OCI-LY3 (cell line): Measurements from ENCODE around the gene KRT6B.

Experiments used
- H2AFZ ChIP-seq: fragments of 200-600, 300-600 bp; shearing (Covaris generic); 2 replicates; pipeline ENCODE4 v1.6.0; 2014; ENCODE audit warnings: antibody characterized with exemption, low read depth, low read length
- H3K27ac ChIP-seq: fragments of 200-600, 300-600 bp; sonication (generic); 2 replicates; pipeline ENCODE4 v1.5.1; 2014; ENCODE audit warnings: mild to moderate bottlenecking, low read length, moderate library complexity, mixed read lengths
- H3K27me3 ChIP-seq: fragments of 200-600, 300-600 bp; sonication (generic); 2 replicates; pipeline ENCODE4 v1.6.1; 2014; ENCODE audit warnings: low read depth, low read length, mixed read lengths
- H3K36me3 ChIP-seq: fragments of 200-600, 300-600 bp; sonication (generic); replicated peaks from 2 replicates; pipeline ENCODE3; 2014; ENCODE audit warnings: low read depth, low read length, mixed read lengths
- H3K4me1 ChIP-seq: fragments of 300-600, 200-600 bp; sonication (generic); 2 replicates; pipeline ENCODE4 v1.6.1; 2014; ENCODE audit warnings: low read length, mixed read lengths
- H3K4me2 ChIP-seq: fragments of 200-600, 300-600 bp; sonication (generic); 2 replicates; pipeline ENCODE4 v1.6.1; 2014; ENCODE audit warnings: low read length, mixed read lengths
- H3K4me3 ChIP-seq: fragments of 300-600, 200-600 bp; sonication (generic); 2 replicates; pipeline ENCODE4 v1.5.1; 2014; ENCODE audit warnings: antibody characterized with exemption, mild to moderate bottlenecking, low read length, moderate library complexity
- H3K79me2 ChIP-seq: fragments of 300-600, 200-600 bp; shearing (Covaris generic); 2 replicates; pipeline ENCODE4 v1.6.1; 2014; ENCODE audit warnings: mild to moderate bottlenecking, low read length, mixed read lengths
- H3K9ac ChIP-seq: fragments of 300-600, 200-600 bp; shearing (Covaris generic); 2 replicates; pipeline ENCODE4 v1.6.0; 2014; ENCODE audit warnings: mild to moderate bottlenecking, low read length, moderate library complexity
- H3K9me3 ChIP-seq: fragments of 200-600, 300-600 bp; shearing (Covaris generic); 2 replicates; pipeline ENCODE4 v1.6.1; 2014; ENCODE audit warnings: low read length, mixed read lengths; ENCODE audit not compliant: insufficient read depth
- H4K20me1 ChIP-seq: fragments of 200-600, 300-600 bp; sonication (generic); 2 replicates; pipeline ENCODE4 v1.6.1; 2016; ENCODE audit warnings: low read length, mixed read lengths; ENCODE audit not compliant: insufficient read depth
- EZH2phosphoT487 ChIP-seq: fragments of 200-600 bp; shearing (Covaris generic); IDR thresholded peaks from 2 replicates; pipeline ENCODE4 v1.6.1; 2018; ENCODE audit warnings: antibody characterized with exemption, mixed run types, low read depth
- TF ChIP-seq, protein P1 (sequence below): fragments of 200-600, 300-600 bp; sonication (generic); IDR thresholded peaks from 2 replicates; pipeline ENCODE4 v1.5.1; 2014; ENCODE audit warnings: antibody characterized with exemption, low read length, low read depth

Gene KRT6B

DNA sequence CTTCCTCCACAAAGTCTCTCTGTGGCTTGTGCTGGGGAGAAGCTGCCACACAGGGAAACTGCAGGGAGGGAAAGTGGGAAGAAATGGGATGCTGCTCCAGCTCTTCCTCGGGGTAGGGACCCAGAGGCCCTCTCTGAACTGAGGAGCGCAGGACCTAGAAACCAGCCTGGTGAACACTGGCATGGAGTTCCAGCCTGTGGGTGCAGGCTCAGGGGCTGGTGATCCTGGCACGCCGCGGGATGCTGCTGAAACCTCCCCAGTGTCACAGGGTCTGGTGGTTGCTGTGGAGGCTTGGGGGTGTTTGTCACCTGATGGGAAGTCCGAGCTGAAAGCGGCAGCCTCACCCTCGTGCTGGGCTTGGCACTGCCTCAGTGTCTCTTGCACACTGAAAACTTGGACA, 12.5 kb downstream of the KRT6B start:
- no peaks in the 10 kb centered on the region for H4K20me1 ChIP-seq
- no peak overlapping the region for H3K4me3 ChIP-seq
- no peaks in the 10 kb centered on the region for H3K9me3 ChIP-seq
- H3K27me3 ChIP-seq, result peaks cover 46% of the 10 kb centered on the region
- peaks cover 9% of the 10 kb centered on the region for H3K4me1 ChIP-seq
- no peaks in the 10 kb centered on the region for H3K36me3 ChIP-seq
- no peak overlapping the region for H2AFZ ChIP-seq
- no peak overlapping the region for H3K27ac ChIP-seq
- H3K79me2 ChIP-seq, result no peaks in the 10 kb centered on the region
- TF ChIP-seq, protein P1, sequence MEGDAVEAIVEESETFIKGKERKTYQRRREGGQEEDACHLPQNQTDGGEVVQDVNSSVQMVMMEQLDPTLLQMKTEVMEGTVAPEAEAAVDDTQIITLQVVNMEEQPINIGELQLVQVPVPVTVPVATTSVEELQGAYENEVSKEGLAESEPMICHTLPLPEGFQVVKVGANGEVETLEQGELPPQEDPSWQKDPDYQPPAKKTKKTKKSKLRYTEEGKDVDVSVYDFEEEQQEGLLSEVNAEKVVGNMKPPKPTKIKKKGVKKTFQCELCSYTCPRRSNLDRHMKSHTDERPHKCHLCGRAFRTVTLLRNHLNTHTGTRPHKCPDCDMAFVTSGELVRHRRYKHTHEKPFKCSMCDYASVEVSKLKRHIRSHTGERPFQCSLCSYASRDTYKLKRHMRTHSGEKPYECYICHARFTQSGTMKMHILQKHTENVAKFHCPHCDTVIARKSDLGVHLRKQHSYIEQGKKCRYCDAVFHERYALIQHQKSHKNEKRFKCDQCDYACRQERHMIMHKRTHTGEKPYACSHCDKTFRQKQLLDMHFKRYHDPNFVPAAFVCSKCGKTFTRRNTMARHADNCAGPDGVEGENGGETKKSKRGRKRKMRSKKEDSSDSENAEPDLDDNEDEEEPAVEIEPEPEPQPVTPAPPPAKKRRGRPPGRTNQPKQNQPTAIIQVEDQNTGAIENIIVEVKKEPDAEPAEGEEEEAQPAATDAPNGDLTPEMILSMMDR, result no peak
- TF ChIP-seq EZH2phosphoT487, result no peak
- no peak overlapping the region for H3K9ac ChIP-seq
- H3K4me2 ChIP-seq, result no peak overlapping the region

DNA sequence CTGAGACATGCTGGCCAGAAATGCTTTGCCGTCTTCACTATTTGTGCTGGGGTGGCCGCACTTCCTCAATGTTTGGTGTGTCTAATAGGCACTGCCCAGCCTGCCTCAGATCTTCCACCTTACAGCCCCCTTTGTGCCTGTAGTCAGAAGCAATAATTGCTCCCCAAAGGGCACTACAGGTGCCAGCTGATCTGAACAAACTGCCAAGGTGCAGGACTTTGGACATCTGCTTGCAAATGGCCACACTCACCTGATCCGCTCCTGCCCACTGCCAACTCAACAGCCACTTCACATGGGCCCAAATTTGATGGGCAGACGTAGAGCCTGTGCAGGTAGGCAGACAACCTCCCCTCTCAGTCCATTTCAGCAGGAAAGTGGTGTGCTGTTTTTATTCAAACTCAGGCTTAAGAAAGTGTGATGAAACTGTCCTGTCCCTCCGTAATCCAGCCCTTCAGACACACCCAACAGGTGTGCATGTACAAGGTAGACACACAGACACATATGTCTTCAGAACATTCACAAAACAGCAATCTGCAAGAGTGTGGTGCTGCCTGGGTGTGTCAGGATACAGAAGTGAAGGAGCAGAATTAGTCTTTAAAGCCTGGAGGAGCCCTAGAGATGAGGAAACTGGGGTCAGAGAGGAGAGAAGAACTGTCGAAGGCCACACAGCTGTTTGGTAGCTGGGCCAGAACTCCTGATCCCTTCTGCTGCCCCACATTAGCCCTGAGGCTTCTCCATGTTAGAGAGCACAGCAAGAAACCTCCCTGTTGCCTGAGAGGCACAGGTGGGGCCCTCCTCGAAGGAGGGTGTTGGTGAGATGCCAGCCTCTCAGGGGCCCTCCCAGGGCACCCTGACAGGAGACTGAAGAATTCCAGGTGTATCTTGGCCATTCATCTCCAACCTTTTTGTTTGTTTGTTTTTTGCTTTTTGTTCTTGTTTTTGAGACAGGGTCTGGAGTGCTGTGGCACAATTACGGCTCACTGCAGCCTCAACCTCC, 13.3 kb downstream of the KRT6B start:
- H3K36me3 ChIP-seq, result no peaks in the 10 kb centered on the region
- no peak overlapping the region for H3K27ac ChIP-seq
- H3K4me2 ChIP-seq, result no peak overlapping the region
- no peak overlapping the region for H3K4me3 ChIP-seq
- H3K4me1 ChIP-seq, result peaks cover 9% of the 10 kb centered on the region
- no peak for TF ChIP-seq EZH2phosphoT487
- TF ChIP-seq, protein P1, result no peak
- no peaks in the 10 kb centered on the region for H3K9me3 ChIP-seq
- peaks cover 40% of the 10 kb centered on the region for H3K27me3 ChIP-seq
- H2AFZ ChIP-seq, result no peak overlapping the region
- no peak overlapping the region for H3K9ac ChIP-seq
- no peaks in the 10 kb centered on the region for H4K20me1 ChIP-seq
- no peaks in the 10 kb centered on the region for H3K79me2 ChIP-seq

DNA sequence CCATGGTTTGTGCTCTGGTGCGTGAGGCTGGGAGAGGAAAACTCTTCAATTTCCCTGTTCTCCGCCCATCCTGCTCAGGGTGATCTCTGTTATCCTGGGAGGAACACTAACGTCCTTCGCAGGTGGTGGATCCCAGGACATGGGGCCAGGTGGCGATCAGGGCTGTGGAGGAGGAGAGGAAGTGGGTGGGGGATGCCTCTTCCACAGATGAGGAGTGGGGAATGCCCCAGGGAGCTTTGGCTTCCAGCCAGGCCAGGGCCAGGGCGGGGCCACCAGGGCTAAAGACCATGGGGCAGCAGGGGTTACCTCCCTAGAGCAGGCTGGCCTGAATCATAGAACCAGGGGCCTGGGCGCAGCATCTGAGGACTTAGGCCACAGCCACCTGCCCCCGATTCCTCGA, 14.4 kb downstream of the KRT6B start:
- Histone ChIP-seq H3K36me3 (no peaks in the 10 kb centered on the region), H3K27me3 (peaks cover 37% of the 10 kb centered on the region), H3K4me3 (no peak overlapping the region), H2AFZ (no peak overlapping the region), H3K4me2 (no peak overlapping the region), H3K9ac (no peak overlapping the region), H3K79me2 (no peaks in the 10 kb centered on the region), H3K4me1 (peaks cover 9% of the 10 kb centered on the region), H3K27ac (no peak overlapping the region), H3K9me3 (no peaks in the 10 kb centered on the region), H4K20me1 (no peaks in the 10 kb centered on the region)
- no peak for TF ChIP-seq EZH2phosphoT487
- TF ChIP-seq, protein P1, result no peak

DNA sequence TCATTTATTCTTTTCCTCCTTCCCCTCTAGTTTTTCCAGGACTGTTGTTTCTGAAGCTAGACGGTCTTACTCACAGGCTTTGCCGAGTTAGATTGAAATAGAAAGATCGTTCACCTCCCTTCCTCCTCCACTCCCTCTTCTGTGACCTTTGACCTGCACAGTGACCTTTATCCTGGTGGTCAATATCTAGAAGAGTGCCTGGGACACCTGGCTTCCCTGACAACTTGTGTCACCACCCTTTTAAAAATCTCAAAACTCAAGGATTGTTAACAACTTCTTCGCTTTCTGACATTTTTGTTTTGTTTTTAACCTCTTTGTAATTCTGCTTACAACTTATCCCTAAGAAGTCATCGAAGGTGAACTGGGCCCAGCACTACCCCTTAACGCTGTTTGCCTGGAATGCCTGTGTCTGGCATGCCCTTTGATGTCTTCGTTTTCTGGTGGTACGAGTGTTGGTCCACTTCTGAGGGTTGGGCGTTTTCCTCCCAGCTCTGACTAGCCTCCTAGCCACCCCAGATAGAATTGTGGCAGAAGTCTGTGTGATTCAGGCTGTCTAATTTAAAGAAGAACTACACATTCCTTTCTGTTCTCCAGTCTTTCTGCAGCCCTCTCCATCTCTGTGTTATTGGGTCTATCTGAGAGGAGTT, 15.0 kb downstream of the KRT6B start:
- Histone ChIP-seq H3K4me2 (no peak overlapping the region), H4K20me1 (no peaks in the 10 kb centered on the region), H2AFZ (no peak overlapping the region), H3K4me1 (peaks cover 9% of the 10 kb centered on the region), H3K4me3 (no peak overlapping the region), H3K9ac (no peak overlapping the region), H3K27me3 (peaks cover 35% of the 10 kb centered on the region), H3K27ac (no peak overlapping the region), H3K36me3 (no peaks in the 10 kb centered on the region), H3K9me3 (no peaks in the 10 kb centered on the region), H3K79me2 (no peaks in the 10 kb centered on the region)
- no peak for TF ChIP-seq EZH2phosphoT487
- TF ChIP-seq, protein P1, result no peak
